RWPE2 (cell line): Measurements from ENCODE around the gene ZPBP2.
"Not testable (repeated sequence)": the region's sequence is repeated elsewhere in the genome, so short reads cannot be mapped to it uniquely, and the experiment has no call there.

Source experiments
- ATAC-seq: fragments of 200-7000 bp; cut with Tn5 transposase; 3 replicates; pipeline ENCODE4 v1.9.1; 2021; ENCODE audit warnings: low read depth
- DNase-seq: peaks from one replicate; pipeline ENCODE4 v3.0.0-alpha.2; 2020; ENCODE audit warnings: low spot score
- H3K27ac ChIP-seq: fragments of 450-650 bp; 2 replicates; pipeline ENCODE4 v1.5.1; 2017; ENCODE audit warnings: mild to moderate bottlenecking; ENCODE audit not compliant: poor library complexity, severe bottlenecking
- H3K27me3 ChIP-seq: fragments of 250-450 bp; sonication (Bioruptor Pico); 2 replicates; pipeline ENCODE4 v1.5.1; 2021; ENCODE audit warnings: mild to moderate bottlenecking, moderate library complexity; ENCODE audit not compliant: insufficient read depth, poor library complexity, severe bottlenecking
- H3K36me3 ChIP-seq: fragments of 250-450 bp; sonication (Bioruptor Pico); 2 replicates; pipeline ENCODE4 v1.5.1; 2020; ENCODE audit warnings: low read depth, mild to moderate bottlenecking, moderate library complexity
- H3K4me1 ChIP-seq: fragments of 250-450 bp; sonication (Bioruptor Pico); 2 replicates; pipeline ENCODE4 v1.5.1; 2021; ENCODE audit warnings: mild to moderate bottlenecking, moderate library complexity; ENCODE audit not compliant: insufficient read depth, poor library complexity, severe bottlenecking
- H3K4me3 ChIP-seq: fragments of 250-450 bp; sonication (Bioruptor Pico); 2 replicates; pipeline ENCODE4 v1.5.1; 2021; ENCODE audit warnings: mild to moderate bottlenecking, moderate library complexity; ENCODE audit not compliant: severe bottlenecking
- H3K9me3 ChIP-seq: fragments of 250-450 bp; sonication (Bioruptor Pico); 2 replicates; pipeline ENCODE4 v1.5.1; 2021; ENCODE audit warnings: mild to moderate bottlenecking, moderate library complexity; ENCODE audit not compliant: severe bottlenecking
- CTCF ChIP-seq: fragments of 450-650 bp; IDR thresholded peaks from one replicate; pipeline ENCODE4 v1.5.1; 2017; ENCODE audit warnings: mild to moderate bottlenecking, moderate library complexity; ENCODE audit not compliant: poor library complexity, severe bottlenecking

The ZPBP2 gene

DNA sequence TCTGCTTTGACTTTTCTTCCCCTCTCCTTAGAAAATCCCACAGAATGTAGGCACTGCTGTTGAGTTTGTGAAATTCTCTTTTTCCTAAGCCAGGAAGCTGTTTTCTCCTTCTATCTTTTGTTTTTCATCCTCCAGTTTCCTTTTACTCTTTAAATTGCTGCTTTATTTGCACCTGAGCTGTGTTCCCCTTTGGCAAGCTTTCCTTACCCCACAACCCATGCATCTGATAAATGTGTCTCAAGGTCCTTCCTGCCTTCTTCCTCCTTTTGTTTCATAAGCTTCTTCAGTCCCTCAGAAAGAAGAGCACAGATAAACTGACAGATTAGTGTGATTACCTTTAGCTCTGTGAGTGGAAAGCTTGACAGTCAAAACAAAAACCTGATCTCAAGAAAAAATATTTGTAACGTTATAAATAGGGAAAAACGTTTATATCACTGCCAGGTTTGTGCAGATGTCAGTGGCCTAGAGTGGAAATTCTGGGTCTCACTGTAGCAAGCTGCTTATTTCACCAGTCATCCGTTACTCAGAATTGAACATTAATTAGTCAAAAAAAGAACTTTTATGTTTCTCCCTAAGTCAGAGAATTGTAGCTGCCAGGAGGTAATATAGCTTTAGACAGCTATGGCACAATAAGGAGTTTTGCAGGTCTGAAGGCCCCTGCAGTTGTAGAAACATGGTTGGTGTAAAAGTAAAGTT lies 26.8 kb downstream of the ZPBP2 start:
- DNase-seq (no peak), ATAC-seq (no peak)
- no peak overlapping the region for H3K27ac ChIP-seq
- no peak for TF ChIP-seq CTCF
- no peaks in the 10 kb centered on the region for H3K4me1 ChIP-seq
- peaks cover 8% of the 10 kb centered on the region for H3K27me3 ChIP-seq
- H3K9me3 ChIP-seq = peaks cover 1% of the 10 kb centered on the region
- H3K4me3 ChIP-seq = no peak overlapping the region
- no peaks in the 10 kb centered on the region for H3K36me3 ChIP-seq

DNA sequence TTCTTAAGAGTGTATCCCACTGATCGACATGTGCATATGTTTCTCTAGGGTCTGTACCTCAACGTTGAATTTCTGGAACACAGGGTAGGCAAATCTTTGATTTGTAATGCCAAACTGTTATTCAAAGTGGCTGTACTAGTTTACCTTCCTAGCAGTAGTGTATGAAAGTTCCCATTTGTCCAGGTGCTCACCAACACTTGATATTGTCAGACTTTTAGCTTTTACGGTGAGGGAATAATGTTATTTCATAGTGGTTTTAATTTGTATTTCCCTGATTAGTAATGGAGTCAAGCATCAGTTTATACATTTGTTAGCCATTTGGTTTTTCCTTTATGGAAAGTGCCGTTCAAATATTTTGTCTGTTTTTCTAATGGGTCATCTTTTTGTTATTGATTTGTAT lies 30.1 kb downstream of the ZPBP2 start:
- no peaks in the 10 kb centered on the region for H3K27me3 ChIP-seq
- peaks cover 2% of the 10 kb centered on the region for H3K9me3 ChIP-seq
- no peaks in the 10 kb centered on the region for H3K36me3 ChIP-seq
- H3K27ac ChIP-seq = no peak overlapping the region
- DNase-seq = no peak
- H3K4me1 ChIP-seq = no peaks in the 10 kb centered on the region
- no peak for TF ChIP-seq CTCF
- H3K4me3 ChIP-seq = no peak overlapping the region
- no peak for ATAC-seq

DNA sequence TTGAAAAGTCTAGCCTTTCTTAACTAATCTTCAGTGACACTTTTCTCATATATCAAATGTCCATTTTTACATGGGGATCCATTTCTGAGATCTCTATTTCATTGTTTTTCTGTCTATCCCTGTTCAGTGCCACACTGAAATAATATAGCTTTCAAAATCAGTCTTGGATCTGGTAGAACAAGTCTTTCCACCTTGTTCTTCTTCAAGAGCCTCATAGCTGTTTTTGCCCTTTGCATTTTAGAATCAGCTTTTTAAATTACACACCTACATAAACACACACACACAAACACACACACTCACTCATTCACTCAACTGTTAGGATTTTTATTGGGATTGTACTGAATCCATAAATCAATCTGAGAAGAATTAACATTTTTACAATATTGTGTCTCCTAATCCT lies 31.2 kb downstream of the ZPBP2 start:
- Histone ChIP-seq H3K4me3 (no peak overlapping the region), H3K9me3 (peaks cover 2% of the 10 kb centered on the region), H3K36me3 (no peaks in the 10 kb centered on the region), H3K27me3 (no peaks in the 10 kb centered on the region), H3K27ac (no peak overlapping the region), H3K4me1 (no peaks in the 10 kb centered on the region)
- DNase-seq = no peak
- TF ChIP-seq CTCF = no peak
- ATAC-seq = no peak

DNA sequence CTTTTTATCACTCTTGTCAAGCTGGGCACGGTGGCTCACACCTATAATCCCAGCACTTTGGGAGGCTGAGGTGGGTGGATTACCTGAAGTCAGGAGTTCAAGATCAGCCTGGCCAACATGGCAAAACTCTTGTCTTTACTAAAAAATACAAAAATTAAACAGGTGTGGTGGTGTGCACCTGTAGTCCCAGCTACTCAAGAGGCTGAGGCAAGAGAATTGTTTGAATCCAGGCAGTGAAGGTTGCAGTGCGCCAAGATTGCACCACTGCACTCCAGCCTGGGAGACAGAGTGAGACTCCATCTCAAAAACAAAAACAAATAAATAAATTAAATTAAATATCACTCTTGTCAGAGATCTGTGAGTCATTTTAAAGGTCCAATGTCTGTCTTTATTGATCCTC lies 34.0 kb downstream of the ZPBP2 start:
- not testable (repeated sequence) for H3K27ac ChIP-seq, H3K4me1 ChIP-seq, DNase-seq, H3K36me3 ChIP-seq, ATAC-seq, H3K27me3 ChIP-seq, H3K9me3 ChIP-seq, H3K4me3 ChIP-seq

DNA sequence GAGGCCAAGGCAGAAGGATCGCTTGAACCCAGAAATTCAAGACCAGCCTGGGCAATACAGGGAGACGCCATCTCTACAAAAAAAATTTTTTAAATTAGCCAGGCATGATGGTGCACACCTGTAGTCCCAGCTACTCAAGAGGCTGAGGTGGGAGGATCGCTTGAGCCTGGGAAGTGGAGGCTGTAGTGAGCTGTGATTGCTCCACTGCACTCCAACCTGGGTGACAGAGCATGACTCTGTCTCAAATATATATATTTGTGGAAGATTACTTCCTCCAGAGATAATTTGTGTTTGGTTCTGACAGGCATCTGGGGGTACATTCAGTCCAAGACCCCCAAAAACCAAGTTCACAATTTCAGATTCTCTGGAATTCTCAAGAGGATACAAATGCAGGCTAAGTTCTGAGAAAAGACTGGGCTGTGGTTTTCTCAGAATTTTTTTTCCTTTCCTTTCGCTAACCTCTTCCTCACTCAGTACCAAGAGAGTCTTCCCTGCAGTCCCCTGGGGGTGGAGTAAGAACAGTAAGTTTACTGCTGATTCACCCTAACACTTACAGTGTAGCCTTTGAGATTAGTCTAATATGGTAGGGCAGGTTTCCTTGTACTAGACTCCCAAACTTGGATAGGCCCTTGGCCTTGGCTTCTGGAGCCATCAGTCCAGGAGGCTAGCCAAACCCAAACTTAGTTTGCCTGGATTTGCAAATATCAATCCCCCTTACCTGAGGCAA lies 35.3 kb downstream of the ZPBP2 start:
- ATAC-seq (no peak), DNase-seq (no peak)
- no peak for TF ChIP-seq CTCF
- H3K27ac ChIP-seq = no peak overlapping the region
- no peaks in the 10 kb centered on the region for H3K27me3 ChIP-seq
- H3K4me3 ChIP-seq = no peak overlapping the region
- H3K9me3 ChIP-seq = peaks cover 2% of the 10 kb centered on the region
- no peaks in the 10 kb centered on the region for H3K36me3 ChIP-seq
- no peaks in the 10 kb centered on the region for H3K4me1 ChIP-seq
